Measurements from ENCODE around the gene ADCY6. TPM values are rescaled to one million over a fixed set of nuclear protein-coding genes. Genes with fewer than 3 reads are reported as not detected.

ADCY6 gene
- total RNA-seq, 4 donors from 2014 or later = 23.6 to 45.5 (median 30.3) TPM

GRCh38 chr12:48828841-48829575 is 40.1 kb upstream of the ADCY6 start:
- 91 to 94% methylated on average over 16 of the region's 16 CpGs for WGBS, 2 donors
- no peak for DNase-seq
- Histone ChIP-seq H3K27ac (no peak overlapping the region), H3K27me3 (no peaks in the 10 kb centered on the region), H3K9me3 (no peaks in the 10 kb centered on the region), H3K4me1 (no peaks in the 10 kb centered on the region), H3K4me3 (replicated peaks in 1 of 3) (no peak overlapping the region), H3K36me3 (peaks cover 48 to 59% of the 10 kb centered on the region in 2 donors)
- TF ChIP-seq POLR2A (IDR thresholded peaks at IDR 0.05) = no peak
- TF ChIP-seq CTCF (IDR thresholded peaks at IDR 0.05) = no peak
- intact Hi-C loops (cut with DNase I) = no loop called here

DNA sequence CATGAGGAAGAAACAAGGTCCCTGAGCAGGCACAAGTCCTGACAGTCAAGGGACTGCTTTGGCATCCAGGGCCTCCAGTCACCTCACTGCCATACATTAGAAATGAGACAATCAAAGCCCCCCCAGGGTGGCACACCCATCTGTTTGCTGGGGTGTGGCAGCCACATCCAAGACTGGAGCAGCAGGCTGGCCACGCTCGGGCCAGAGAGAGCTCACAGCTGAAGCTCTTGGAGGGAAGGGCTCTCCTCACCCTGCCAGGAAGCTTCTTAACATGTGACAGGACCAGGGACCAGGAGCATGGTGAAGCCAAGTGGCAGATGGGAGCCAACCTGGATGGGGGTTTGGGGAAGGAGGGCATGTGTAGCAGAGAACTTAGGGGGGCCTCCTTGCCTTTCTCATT is 39.4 kb upstream of the ADCY6 start:
- no peak overlapping the region for H3K4me3 ChIP-seq (replicated peaks in 1 of 3)
- no peak overlapping the region for H3K27ac ChIP-seq
- H3K9me3 ChIP-seq = no peaks in the 10 kb centered on the region
- H3K36me3 ChIP-seq = peaks cover 41 to 52% of the 10 kb centered on the region in 2 donors
- no peaks in the 10 kb centered on the region for H3K4me1 ChIP-seq
- no peaks in the 10 kb centered on the region for H3K27me3 ChIP-seq
- TF ChIP-seq POLR2A (IDR thresholded peaks at IDR 0.05) = no peak
- no peak for TF ChIP-seq CTCF (IDR thresholded peaks at IDR 0.05)
- no peak for DNase-seq
- intact Hi-C loops (cut with DNase I) = no loop called here
- WGBS, 2 donors = 65 to 78% methylated on average over 2 of the region's 2 CpGs

- H3K27ac ChIP-seq = no peak overlapping the region
- DNase-seq = no peak
- intact Hi-C loops (cut with DNase I) = no loop called here
- TF ChIP-seq CTCF (IDR thresholded peaks at IDR 0.05) (no peak), POLR2A (IDR thresholded peaks at IDR 0.05) (no peak)
- H3K36me3 ChIP-seq = peaks cover 34 to 45% of the 10 kb centered on the region in 2 donors
- H3K4me1 ChIP-seq = no peaks in the 10 kb centered on the region
- H3K9me3 ChIP-seq = no peaks in the 10 kb centered on the region
- 94% methylated on average over 2 to 9 of the region's 17 CpGs for WGBS, 2 donors
- no peak overlapping the region for H3K4me3 ChIP-seq (replicated peaks in 1 of 3)
- no peaks in the 10 kb centered on the region for H3K27me3 ChIP-seq
Observed at GRCh38 chr12:48827513-48828096, 38.7 kb upstream of the ADCY6 start.

- H3K4me3 ChIP-seq (replicated peaks in 1 of 3) = no peak overlapping the region
- no peak for TF ChIP-seq POLR2A (IDR thresholded peaks at IDR 0.05)
- intact Hi-C loops (cut with DNase I) = no loop called here
- no peaks in the 10 kb centered on the region for H3K9me3 ChIP-seq
- H3K27me3 ChIP-seq = no peaks in the 10 kb centered on the region
- DNase-seq = no peak
- H3K36me3 ChIP-seq = peaks cover 28 to 39% of the 10 kb centered on the region in 2 donors
- H3K4me1 ChIP-seq = peaks cover 0 to 5% of the 10 kb centered on the region in 2 donors
- 91 to 94% methylated on average over 8 of the region's 8 CpGs for WGBS, 2 donors
- H3K27ac ChIP-seq = no peak overlapping the region
Observed at GRCh38 chr12:48827026-48827425, 38.1 kb upstream of the ADCY6 start.

DNA sequence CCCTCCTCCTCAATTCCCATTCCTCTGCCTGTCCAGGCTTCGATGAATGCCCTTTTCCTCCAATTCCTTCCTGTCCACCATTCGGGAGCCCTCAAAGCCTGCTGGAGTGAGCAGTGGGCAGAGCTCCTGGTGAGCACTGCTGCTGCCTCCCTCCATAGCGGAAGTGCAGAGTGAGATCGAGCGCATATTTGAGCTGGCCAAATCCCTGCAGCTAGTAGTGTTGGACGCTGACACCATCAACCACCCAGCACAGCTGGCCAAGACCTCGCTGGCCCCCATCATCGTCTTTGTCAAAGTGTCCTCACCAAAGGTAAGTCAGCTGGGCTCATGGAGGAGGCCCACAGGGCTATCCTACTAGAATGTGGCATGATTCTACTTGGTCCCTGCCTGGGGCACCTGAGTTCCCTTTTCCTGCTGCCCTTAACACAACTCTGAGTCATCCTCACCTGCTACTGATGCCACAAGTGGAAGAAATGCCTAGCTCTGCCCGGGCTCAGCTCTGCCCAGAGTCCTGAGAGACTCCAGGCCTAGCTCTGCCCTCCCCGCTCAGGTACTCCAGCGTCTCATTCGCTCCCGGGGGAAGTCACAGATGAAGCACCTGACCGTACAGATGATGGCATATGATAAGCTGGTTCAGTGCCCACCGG is 37.4 kb upstream of the ADCY6 start:
- no peak for TF ChIP-seq POLR2A (IDR thresholded peaks at IDR 0.05)
- TF ChIP-seq CTCF (IDR thresholded peaks at IDR 0.05) = no peak
- intact Hi-C loops (cut with DNase I) = no loop called here
- DNase-seq = no peak
- Histone ChIP-seq H3K4me1 (peaks cover 0 to 5% of the 10 kb centered on the region in 2 donors), H3K27me3 (no peaks in the 10 kb centered on the region), H3K27ac (no peak overlapping the region), H3K9me3 (no peaks in the 10 kb centered on the region), H3K36me3 (peaks cover 21 to 32% of the 10 kb centered on the region in 2 donors), H3K4me3 (replicated peaks in 1 of 3) (no peak overlapping the region)
- 75 to 83% methylated on average over 11 to 15 of the region's 15 CpGs for WGBS, 2 donors
